Glutamatergic neuron (in vitro differentiated cells): ENCODE results near the gene CNOT8. TPM values are rescaled to one million over a fixed set of nuclear protein-coding genes. Genes with fewer than 3 reads are reported as not detected.

ENCODE experiments used
- DNase-seq: peaks from one replicate; pipeline ENCODE4 v3.0.0; 2022
- H3K27ac Mint-ChIP-seq: one replicate; pipeline ENCODE4 v1.8.0; 2020; ENCODE audit warnings: mild to moderate bottlenecking, mixed read lengths, inconsistent platforms; ENCODE audit not compliant: unreplicated experiment
- H3K27me3 Mint-ChIP-seq: one replicate; pipeline ENCODE4 v1.8.0; 2020; ENCODE audit warnings: mild to moderate bottlenecking, moderate library complexity, mixed read lengths, inconsistent platforms; ENCODE audit not compliant: unreplicated experiment
- H3K36me3 Mint-ChIP-seq: one replicate; pipeline ENCODE4 v1.8.0; 2020; ENCODE audit warnings: mild to moderate bottlenecking, mixed read lengths, inconsistent platforms; ENCODE audit not compliant: unreplicated experiment
- H3K4me1 Mint-ChIP-seq: one replicate; pipeline ENCODE4 v1.8.0; 2020; ENCODE audit warnings: mild to moderate bottlenecking, low read depth, mixed read lengths, inconsistent platforms; ENCODE audit not compliant: unreplicated experiment
- H3K4me3 Mint-ChIP-seq: one replicate; pipeline ENCODE4 v1.8.0; 2020; ENCODE audit warnings: mild to moderate bottlenecking, mixed read lengths, inconsistent platforms; ENCODE audit not compliant: unreplicated experiment
- H3K9me3 Mint-ChIP-seq: one replicate; pipeline ENCODE4 v1.8.0; 2020; ENCODE audit warnings: mild to moderate bottlenecking, moderate library complexity, mixed read lengths, inconsistent platforms; ENCODE audit not compliant: unreplicated experiment
- CTCF ChIP-seq: fragments of 200-600 bp; sonication (generic); IDR thresholded peaks from one replicate; pipeline ENCODE4 v1.5.0; 2021; ENCODE audit not compliant: partially characterized antibody, unreplicated experiment
- total RNA-seq: library from RNA; stranded (reverse); fragmentation: NEBNext Ultra II Directional; extraction: Animal tissue kit (Norgen Biotek cat#: 25700); gene quantifications from one replicate; pipeline ENCODE4 v1.2.1, GENCODE V29; 2021; ENCODE audit not compliant: unreplicated experiment

Gene CNOT8
- total RNA-seq, 1 donor from 2014 or later: 54.7 TPM

- H3K4me3 Mint-ChIP-seq: no peak overlapping the region
- no peaks in the 10 kb centered on the region for H3K27me3 Mint-ChIP-seq
- H3K9me3 Mint-ChIP-seq: peaks cover 2% of the 10 kb centered on the region
- no peak for DNase-seq
- TF ChIP-seq CTCF: no peak
- H3K4me1 Mint-ChIP-seq: peaks cover 5% of the 10 kb centered on the region
- no peak overlapping the region for H3K27ac Mint-ChIP-seq
- no peaks in the 10 kb centered on the region for H3K36me3 Mint-ChIP-seq
Measured at GRCh38 chr5:154849264-154849785, 9.1 kb upstream of the CNOT8 start.

GRCh38 chr5:154849791-154850201 lies 8.6 kb upstream of the CNOT8 start:
- no peaks in the 10 kb centered on the region for H3K36me3 Mint-ChIP-seq
- peaks cover 5% of the 10 kb centered on the region for H3K4me1 Mint-ChIP-seq
- H3K9me3 Mint-ChIP-seq: peaks cover 2% of the 10 kb centered on the region
- H3K27ac Mint-ChIP-seq: no peak overlapping the region
- no peak for DNase-seq
- TF ChIP-seq CTCF: no peak
- no peaks in the 10 kb centered on the region for H3K27me3 Mint-ChIP-seq
- no peak overlapping the region for H3K4me3 Mint-ChIP-seq

GRCh38 chr5:154850255-154851062 lies 8.0 kb upstream of the CNOT8 start, which contains the start of gene FAXDC2:
FAXDC2 (minus strand) TSS chr5:154850603; CDS start chr5:154838178, 12,425 bp downstream.
- H3K27me3 Mint-ChIP-seq: no peaks in the 10 kb centered on the region
- H3K27ac Mint-ChIP-seq: no peak within 1 kb of the TSS
- no peak within 1 kb of the TSS for H3K4me3 Mint-ChIP-seq
- H3K4me1 Mint-ChIP-seq: peaks cover 5% of the 10 kb centered on the region
- no peak for DNase-seq
- no peaks in the 10 kb centered on the region for H3K36me3 Mint-ChIP-seq
- no peak for TF ChIP-seq CTCF
- H3K9me3 Mint-ChIP-seq: peaks cover 2% of the 10 kb centered on the region

GRCh38 chr5:154851351-154851750 lies 7.1 kb upstream of the CNOT8 start:
- TF ChIP-seq CTCF: no peak
- no peak for DNase-seq
- Mint-ChIP-seq H3K36me3 (no peaks in the 10 kb centered on the region), H3K4me1 (peaks cover 5% of the 10 kb centered on the region), H3K27ac (no peak overlapping the region), H3K4me3 (no peak overlapping the region), H3K27me3 (no peaks in the 10 kb centered on the region), H3K9me3 (peaks cover 3% of the 10 kb centered on the region)
